HuH-7.5 (cell line): ENCODE data around the gene GALNT9.
"Not testable (repeated sequence)": the region's sequence is repeated elsewhere in the genome, so short reads cannot be mapped to it uniquely, and the experiment has no call there.

Experiments
- DNase-seq: peaks from one replicate; pipeline ENCODE4 v3.0.0; 2011; ENCODE audit warnings: low spot score

GALNT9 gene

DNA sequence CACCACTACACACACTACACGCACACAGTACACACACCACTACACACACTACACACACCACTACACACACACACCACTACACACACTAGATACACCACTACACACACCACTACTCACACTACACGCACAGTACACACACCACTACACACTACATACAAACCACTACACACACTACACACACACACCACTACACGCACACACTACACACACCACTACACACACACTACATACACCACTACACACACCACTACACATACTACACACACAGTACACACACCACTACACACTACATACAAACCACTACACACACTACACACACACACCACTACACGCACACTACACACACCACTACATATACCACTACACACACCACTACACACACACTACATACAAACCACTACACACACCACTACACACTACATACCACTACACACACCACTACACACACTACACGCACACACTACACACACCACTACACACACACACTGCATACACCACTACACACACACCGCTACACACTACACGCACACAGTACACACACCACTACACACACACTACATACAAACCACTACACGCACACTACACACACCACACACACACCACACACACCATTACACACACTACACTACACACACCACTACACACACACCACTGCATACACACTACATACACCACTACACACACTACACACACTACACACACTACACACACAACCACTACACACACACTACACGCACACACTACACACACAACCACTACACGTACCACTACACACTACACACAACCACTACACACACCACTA is 173.4 kb downstream of the GALNT9 start:
- no peak for DNase-seq

DNA sequence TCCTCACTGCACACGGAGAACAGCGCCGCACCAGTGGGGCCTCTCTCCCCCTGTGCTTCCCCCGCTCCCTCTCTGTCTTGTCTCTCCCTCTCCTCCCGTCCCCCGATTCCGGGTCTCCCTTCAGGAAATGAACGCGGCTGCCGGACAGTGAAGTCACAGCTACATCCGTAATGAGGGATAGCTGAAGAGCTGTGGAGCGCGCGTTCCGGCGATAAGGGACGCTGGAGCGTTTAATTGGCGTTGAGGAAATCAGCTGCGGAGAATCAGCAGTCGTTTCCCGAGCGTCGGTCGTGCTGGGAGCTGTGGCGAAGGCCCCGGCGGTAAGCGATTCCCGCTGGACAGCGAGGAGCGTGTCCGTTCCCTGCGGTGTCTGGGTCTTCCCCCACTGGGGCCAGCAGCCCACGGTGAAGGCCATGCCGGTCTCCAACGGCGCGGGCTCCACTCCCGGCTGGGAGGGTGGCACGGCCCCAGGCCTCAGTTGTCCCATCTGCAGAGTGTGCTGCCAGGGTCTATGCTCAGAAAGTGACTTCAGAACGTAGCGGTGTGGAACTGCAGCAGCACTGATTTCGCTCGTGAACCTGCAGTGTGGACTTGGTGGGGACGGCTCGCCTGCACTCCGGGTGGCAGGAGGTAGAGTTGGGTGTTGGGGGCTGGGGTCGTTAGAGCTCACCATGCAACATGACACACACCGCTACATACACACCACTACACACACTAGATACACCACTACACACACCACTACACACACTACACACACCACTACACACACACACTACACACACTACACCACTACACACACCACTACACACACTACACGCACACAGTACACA is 174.2 kb downstream of the GALNT9 start:
- DNase-seq: no peak

DNA sequence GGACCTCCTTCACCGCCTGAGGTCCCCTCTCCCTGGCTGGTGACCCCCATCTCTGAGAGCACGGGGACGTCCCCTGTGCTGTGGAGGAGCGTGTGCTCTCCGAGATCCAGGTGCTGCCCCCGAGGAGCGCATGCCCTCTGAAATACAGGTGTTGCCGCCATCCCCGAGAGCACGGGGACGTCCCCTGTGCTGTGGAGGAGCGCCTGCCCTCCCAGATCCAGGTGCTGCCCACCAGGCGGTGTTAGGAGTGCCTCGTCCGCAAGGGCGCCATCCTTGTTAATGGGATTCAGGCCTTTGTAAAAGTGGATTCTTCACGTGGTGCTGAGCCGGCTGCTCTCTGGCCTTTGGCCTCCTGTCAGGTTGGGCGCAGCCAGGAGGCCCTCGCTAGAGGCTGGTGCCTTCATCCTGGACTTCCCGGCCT is 175.0 kb downstream of the GALNT9 start:
- DNase-seq: no peak

DNA sequence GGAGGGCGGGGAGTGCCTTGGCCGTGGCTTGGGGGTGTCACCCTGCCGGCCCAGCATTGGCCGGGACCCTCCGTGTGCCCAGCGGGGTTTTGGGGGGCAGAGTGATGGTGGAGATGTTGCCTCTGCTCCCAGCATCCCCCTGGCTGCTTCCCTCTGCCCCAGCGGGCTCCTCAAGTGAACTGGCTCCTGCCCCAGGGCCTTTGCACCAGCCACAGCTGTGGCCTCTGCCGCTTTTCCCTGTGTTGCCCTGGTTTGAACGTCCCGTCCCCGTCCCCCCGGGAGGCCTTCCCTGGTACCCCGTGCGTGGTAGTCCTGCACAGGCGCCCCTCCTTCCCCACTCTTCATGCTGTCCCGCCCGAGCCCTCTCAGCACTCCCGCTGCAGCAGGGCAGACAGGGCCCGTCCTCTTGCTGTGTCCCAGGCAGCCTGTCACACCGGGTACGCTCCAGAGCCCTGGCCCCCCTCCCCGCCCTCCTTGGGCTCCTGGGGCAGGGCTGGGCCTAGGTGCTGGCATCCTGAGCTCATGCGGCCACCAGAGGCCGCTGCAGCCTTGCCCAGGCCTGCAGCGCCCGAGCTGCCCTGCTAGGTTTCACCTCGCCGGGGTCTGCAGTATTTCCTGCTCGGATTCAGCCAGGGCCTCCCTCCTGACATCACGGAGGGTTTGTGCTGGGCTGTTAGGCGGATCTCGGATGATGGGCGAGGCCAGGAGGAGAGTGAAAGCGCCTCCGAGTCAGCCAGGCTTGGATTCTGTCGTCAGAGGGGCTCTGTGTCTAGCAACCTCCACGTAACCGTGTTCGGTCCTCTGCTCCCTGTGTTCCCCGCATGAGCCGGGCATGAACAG is 175.7 kb downstream of the GALNT9 start:
- DNase-seq: peak; percentile 93

DNA sequence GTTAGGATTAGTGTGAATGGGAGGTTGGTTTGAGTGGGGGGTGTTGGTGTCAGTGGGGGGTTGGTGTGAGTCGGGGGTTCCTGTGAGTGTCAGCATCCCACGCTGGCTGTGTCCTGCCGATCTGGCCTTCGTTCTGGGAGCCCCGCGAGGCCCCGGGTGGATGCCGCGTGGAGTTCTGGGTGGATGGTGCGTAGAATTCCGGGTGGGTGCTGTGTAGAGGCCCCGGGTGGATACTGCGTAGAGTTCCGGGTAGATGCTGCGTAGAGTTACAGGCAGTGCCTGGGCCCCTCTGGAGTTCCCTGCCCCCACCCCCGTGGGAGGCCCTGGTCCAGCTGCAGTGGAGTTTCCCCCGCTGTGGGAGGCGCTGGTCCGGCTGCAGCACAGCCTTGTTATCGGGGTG is 176.4 kb downstream of the GALNT9 start:
- DNase-seq: no peak

DNA sequence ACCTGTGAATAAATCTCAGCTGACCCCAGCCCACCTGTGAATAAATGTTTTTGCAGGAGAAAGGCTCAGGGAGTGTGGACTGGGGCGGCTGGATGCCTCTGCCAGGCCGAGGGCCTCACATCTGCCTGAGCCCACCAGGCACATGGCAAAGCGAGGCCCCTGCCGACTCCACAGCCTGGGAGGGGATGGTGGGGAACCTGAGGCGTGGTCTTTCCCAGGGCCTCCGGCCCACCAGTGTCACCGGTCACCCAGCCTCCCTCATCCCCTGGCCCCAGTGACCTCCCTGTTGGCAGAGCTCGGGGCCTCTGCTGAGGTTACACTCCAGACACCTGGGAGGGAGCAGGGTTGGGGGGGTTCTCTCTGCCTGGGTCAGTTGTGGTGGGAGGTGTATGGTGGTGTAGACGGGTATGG is 177.0 kb downstream of the GALNT9 start:
- no peak for DNase-seq

DNA sequence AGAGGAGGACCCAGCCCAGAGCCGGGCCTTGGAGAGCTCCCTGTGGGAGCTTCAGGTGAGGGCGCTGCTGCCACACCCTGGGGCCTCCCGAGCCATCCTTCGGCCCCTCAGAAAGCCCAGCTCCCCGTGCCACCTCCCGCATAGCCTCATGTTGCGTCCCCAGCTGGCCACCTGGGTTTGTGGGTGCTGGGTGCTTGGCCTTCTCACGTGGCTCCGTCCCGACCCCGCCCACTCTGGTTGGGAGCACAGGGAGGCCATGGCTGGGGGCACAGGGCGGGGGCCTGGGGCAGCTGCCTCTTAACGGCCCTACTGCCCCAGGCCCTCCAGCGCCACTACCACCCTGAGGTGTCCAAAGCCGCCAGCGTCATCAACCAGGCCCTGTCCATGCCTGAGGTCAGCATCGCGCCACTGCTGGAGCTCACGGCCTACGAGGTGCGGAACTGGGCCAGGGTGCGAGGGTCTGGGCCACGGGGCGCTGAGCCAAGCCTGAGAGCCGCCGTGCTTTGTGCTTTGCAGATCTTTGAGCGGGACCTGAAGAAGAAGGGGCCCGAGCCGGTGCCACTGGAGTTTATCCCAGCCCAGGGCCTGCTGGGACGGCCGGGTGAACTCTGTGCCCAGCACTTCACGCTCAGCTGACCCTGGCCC is 177.5 kb downstream of the GALNT9 start:
- DNase-seq: no peak

DNA sequence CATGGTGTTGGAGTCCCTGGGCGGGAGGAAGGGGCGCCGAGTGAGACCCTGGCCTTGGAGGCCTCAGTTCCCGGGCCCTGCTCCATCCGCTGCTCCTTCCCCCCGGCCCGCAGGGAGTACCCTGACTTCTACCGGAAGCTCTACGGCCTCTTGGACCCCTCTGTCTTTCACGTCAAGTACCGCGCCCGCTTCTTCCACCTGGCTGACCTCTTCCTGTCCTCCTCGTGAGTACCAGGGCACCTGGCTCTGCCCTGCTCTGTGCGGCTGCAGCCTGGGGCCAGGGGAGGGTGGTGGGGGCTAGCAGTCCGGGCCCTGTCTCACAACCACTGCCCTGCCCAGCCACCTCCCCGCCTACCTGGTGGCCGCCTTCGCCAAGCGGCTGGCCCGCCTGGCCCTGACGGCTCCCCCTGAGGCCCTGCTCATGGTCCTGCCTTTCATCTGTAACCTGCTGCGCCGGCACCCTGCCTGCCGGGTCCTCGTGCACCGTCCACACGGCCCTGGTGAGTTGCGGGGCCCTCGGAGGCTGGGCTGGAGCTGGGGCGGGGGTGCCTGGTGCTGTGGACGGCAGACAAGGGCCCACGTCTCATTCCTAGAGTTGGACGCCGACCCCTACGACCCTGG is 178.1 kb downstream of the GALNT9 start:
- no peak for DNase-seq

DNA sequence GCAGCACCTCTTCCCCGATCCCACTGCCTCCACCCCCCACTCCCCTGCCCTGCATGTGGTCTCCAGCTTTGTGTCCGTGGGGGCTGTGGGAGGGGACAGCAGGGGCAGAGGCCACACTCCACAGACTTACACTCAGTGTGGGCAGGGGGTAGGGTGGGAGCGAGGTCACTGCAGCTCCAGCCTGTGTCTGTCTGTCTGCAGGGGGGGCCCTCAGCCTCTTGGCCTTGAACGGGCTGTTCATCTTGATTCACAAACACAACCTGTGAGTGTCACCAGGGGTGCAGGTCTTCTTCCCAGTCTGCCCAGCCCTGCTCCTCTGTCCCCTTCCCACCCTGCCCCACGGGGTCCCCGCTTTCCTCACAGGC is 178.6 kb downstream of the GALNT9 start:
- no peak for DNase-seq

DNA sequence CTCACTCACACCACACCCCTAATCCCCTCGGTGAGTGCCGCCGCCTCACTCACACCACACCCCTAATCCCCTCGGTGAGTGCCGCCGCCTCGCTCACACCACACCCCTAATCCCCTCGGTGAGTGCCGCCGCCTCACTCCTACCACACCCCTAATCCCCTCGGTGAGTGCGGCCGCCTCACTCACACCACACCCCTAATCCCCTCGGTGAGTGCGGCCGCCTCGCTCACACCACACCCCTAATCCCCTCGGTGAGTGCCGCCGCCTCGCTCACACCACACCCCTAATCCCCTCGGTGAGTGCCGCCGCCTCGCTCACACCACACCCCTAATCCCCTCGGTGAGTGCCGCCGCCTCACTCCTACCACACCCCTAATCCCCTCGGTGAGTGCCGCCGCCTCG is 179.9 kb downstream of the GALNT9 start:
- DNase-seq: not testable (repeated sequence)

DNA sequence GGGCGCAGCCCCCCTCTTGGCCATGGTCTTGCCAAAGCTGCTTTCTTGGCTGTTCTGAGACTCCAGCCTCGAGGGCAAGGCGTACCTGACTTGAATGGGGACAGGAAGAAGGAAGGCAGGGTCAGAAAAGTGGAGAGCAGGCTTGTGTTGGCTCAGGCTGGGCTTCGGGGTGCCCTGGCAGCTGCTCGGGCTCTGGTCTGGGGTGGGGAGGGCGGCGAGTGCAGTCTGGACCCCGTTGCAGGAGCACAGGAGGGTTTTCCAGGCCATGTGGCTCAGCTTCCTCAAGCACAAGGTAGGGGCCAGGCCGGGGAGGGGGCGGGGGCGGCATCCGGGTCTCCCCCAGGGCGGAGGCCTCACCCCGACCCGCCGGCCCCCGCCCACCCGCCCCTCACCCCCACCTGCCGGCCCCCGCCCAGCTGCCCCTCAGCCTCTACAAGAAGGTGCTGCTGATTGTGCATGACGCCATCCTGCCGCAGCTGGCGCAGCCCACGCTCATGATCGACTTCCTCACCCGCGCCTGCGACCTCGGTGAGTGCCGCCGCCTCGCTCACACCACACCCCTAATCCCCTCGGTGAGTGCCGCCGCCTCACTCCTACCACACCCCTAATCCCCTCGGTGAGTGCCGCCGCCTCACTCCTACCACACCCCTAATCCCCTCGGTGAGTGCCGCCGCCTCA is 180.9 kb downstream of the GALNT9 start:
- DNase-seq: no peak

DNA sequence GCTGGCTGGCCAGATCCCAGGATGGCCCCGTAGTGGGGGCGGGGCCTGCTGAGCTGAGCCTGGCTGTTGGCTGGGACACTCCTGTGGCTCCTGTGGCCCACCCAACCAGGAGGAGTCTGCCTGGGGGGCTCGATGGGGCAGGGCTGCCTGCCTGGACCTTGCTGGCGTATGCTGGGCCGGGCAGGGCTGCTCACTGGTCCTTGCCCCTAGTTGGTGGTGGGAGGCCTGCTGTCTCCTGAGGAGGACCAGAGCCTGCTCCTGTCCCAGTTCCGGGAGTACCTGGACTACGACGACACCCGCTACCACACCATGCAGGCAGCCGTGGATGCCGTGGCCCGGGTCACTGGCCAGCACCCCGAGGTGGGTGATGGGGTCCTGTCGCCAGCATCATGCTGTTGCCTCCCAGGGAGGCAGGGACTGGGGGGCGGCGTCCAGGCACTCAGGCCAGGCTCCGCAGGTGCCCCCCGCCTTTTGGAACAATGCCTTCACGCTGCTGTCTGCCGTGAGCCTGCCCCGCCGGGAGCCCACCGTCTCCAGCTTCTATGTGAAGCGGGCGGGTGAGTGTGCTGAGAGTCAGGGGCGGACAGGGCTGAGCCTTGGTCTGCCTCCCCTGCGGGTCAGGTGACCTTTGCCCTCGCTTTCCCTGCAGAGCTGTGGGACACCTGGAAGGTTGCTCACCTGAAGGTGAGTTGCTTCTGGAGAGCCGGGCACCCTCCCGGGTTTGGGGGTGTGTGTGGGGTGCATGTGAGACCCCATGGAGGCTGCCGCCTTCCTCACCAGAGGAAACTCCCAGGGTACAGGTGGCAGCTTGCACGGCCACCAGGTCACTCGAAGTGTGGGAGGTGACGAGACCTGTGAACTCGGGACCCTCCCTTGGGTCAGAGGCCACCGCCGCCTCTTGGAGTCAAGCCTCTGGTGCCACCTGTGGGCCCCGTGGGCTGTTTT is 181.7 kb downstream of the GALNT9 start:
- DNase-seq: no peak

DNA sequence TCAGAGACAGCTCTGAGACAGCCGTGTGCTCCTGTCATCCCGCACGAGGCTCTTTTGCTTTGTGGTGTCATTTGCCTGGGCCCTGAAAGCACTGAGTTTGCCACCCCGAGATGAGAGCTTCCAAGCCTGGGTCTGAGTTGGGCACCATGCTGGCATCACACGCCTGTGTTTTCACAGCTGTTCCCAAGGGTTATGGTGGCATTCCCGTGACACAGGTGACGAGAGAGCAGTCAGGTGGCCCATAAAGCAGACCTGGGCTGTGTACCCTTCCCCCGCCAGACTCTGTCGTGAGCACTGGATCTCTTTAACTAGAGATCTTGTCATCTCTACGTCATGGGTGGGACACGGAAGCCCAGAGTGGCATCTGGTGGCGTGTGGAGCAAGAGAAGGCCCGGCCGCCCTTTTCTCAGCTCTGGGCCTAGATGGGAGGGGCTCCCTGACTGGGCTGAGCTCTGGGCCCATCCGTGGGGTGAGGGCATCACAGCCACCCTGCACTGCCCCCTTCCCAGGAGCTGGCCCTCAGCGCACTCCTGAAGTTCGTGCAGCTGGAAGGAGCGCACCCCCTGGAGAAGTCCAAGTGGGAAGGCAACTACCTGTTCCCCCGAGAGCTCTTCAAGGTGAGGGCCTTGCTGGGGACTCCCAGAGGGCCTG is 182.5 kb downstream of the GALNT9 start:
- DNase-seq: no peak
